K562 (cell line): ENCODE measurements around the gene HACD1. TPM values are rescaled to one million over a fixed set of nuclear protein-coding genes. Genes with fewer than 3 reads are reported as not detected.

Experiments
- CBX2 ChIP-seq: fragments of 200-600 bp; sonication (generic); IDR thresholded peaks from one replicate; pipeline ENCODE4 v1.6.1; 2012; ENCODE audit warnings: mild to moderate bottlenecking, low read length, inconsistent platforms; ENCODE audit not compliant: insufficient read depth, poor library complexity, severe bottlenecking
- CBX5 ChIP-seq: IDR thresholded peaks from 2 replicates; pipeline ENCODE4 v1.6.1; 2014; ENCODE audit warnings: low read depth, borderline replicate concordance
- EHMT2 ChIP-seq: fragments of 450-650 bp; IDR thresholded peaks from 2 replicates; pipeline ENCODE4 v1.6.1; 2018; ENCODE audit warnings: antibody characterized with exemption
- HLTF ChIP-seq: fragments of 450-650 bp; IDR thresholded peaks from 2 replicates; pipeline ENCODE4 v1.6.1; 2016
- HNRNPK ChIP-seq: fragments of 200-400 bp; formaldehyde crosslinking; IDR thresholded peaks from one replicate; pipeline ENCODE4 v1.6.1; 2018; ENCODE audit warnings: mild to moderate bottlenecking, low read depth, low read length; ENCODE audit not compliant: poor library complexity, severe bottlenecking
- LCOR ChIP-seq: sonication (generic); formaldehyde crosslinking; IDR thresholded peaks from 2 replicates; pipeline ENCODE4 v1.8.0; 2022; ENCODE audit warnings: mild to moderate bottlenecking, missing genetic modification reagents
- MAFK ChIP-seq: IDR thresholded peaks from 2 replicates; pipeline ENCODE4 v1.6.1; 2011; ENCODE audit warnings: low read length, improper control_type of control experiment
- MEF2D ChIP-seq: conservative IDR thresholded peaks from 2 replicates; pipeline ENCODE4 v1.6.1; 2016; ENCODE audit warnings: low read depth, missing genetic modification characterization, missing compliant biosample characterization
- NBN ChIP-seq: fragments of 450-650 bp; IDR thresholded peaks from 2 replicates; pipeline ENCODE4 v1.6.1; 2016; ENCODE audit warnings: low read depth, mild to moderate bottlenecking
- NCOA1 ChIP-seq: fragments of 450-650 bp; IDR thresholded peaks from 2 replicates; pipeline ENCODE4 v1.6.1; 2016; ENCODE audit warnings: low read depth
- POLR2AphosphoS5 ChIP-seq: IDR thresholded peaks from 2 replicates; pipeline ENCODE4 v1.6.1; 2011; ENCODE audit warnings: mild to moderate bottlenecking, low read depth, low read length, moderate library complexity; ENCODE audit not compliant: control insufficient read depth, insufficient read depth
- POLR2H ChIP-seq: IDR thresholded peaks from 2 replicates; pipeline ENCODE4 v1.6.1; 2016; ENCODE audit warnings: missing genetic modification characterization, low read depth, mild to moderate bottlenecking, control low read depth, missing compliant biosample characterization, moderate library complexity
- POLR3A ChIP-seq: IDR thresholded peaks from 2 replicates; pipeline ENCODE4 v1.6.1; 2011; ENCODE audit warnings: borderline replicate concordance, mild to moderate bottlenecking, moderate library complexity; ENCODE audit not compliant: insufficient read length, insufficient read depth; ENCODE audit errors: extremely low read depth
- ZBTB8A ChIP-seq: fragments of 450-650 bp; IDR thresholded peaks from 2 replicates; pipeline ENCODE4 v1.6.1; 2018; ENCODE audit warnings: mild to moderate bottlenecking, moderate library complexity; ENCODE audit not compliant: partially characterized antibody
- ZC3H8 ChIP-seq: fragments of 450-650 bp; IDR thresholded peaks from 2 replicates; pipeline ENCODE4 v1.6.1; 2017
- ZKSCAN8 ChIP-seq: fragments of 200-800 bp; sonication (Bioruptor generic); IDR thresholded peaks from 2 replicates; pipeline ENCODE4 v1.6.1; 2016; ENCODE audit warnings: missing genetic modification characterization, missing compliant biosample characterization
- ZNF212 ChIP-seq: fragments of 450-650 bp; formaldehyde crosslinking; IDR thresholded peaks from 2 replicates; pipeline ENCODE4 v1.4.0; 2020; ENCODE audit warnings: mild to moderate bottlenecking
- ZNF24 ChIP-seq: fragments of 450-650 bp; IDR thresholded peaks from 2 replicates; pipeline ENCODE4 v1.6.1; 2016
- ZNF316 ChIP-seq: fragments of 450-650 bp; IDR thresholded peaks from 2 replicates; pipeline ENCODE4 v1.6.1; 2016
- polyA plus RNA-seq, 8 experiments: library from polyadenylated mRNA; depleted of rRNA in 4 of 8; stranded (reverse) in 5 of 8; unstranded in 3 of 8; fragments of >200 nt; fragmentation: Nextera tagmentation in 2 of 8; fragmentation: Illumina TruSeq in 1 of 8; extraction: Ambion mirVana in 2 of 8; extraction: Trizol in 1 of 8; gene quantifications; 2 replicates each; pipeline versions ENCODE4 v1.2.1 to v1.2.3, GENCODE V29; 2011 to 2014; ENCODE audit warnings: inconsistent platforms in 1 of 8, missing spikeins in 1 of 8
- total RNA-seq, 7 experiments: library from RNA; depleted of rRNA in 6 of 7; stranded (reverse); fragments of >200 nt in 6 of 7; fragmentation: Illumina TruSeq in 2 of 7; extraction: Trizol in 2 of 7; gene quantifications; 2 replicates each; pipeline versions ENCODE4 v1.2.1 to v1.2.3, GENCODE V29; 2011 to 2021; ENCODE audit warnings: low replicate concordance in 1 of 7
- TF ChIP-seq, protein P1 (sequence below): fragments of 200-800 bp; sonication (Bioruptor generic); IDR thresholded peaks from 2 replicates; pipeline ENCODE4 v1.6.1; 2017; ENCODE audit warnings: missing genetic modification characterization, missing compliant biosample characterization
- TF ChIP-seq, protein P2 (sequence below): IDR thresholded peaks from 2 replicates; pipeline ENCODE4 v1.6.1; 2012; ENCODE audit warnings: low read depth, low read length, improper control_type of control experiment, borderline replicate concordance
- TF ChIP-seq, protein P3 (sequence below), 2 experiments: fragments of 150-350 bp in 1 of 2; IDR thresholded peaks; 2 replicates each; pipeline ENCODE4 v1.6.1; 2012 to 2016; ENCODE audit warnings: low read depth in 2 of 2, low read length in 2 of 2, mild to moderate bottlenecking in 1 of 2, moderate library complexity in 1 of 2

The HACD1 gene
- total and polyA plus RNA-seq, 9 of the 15 experiments (the other 6 are each of a cell fraction or from before 2014, with no cell fraction given): 0.99 to 4.5 (median 2.4) TPM

DNA sequence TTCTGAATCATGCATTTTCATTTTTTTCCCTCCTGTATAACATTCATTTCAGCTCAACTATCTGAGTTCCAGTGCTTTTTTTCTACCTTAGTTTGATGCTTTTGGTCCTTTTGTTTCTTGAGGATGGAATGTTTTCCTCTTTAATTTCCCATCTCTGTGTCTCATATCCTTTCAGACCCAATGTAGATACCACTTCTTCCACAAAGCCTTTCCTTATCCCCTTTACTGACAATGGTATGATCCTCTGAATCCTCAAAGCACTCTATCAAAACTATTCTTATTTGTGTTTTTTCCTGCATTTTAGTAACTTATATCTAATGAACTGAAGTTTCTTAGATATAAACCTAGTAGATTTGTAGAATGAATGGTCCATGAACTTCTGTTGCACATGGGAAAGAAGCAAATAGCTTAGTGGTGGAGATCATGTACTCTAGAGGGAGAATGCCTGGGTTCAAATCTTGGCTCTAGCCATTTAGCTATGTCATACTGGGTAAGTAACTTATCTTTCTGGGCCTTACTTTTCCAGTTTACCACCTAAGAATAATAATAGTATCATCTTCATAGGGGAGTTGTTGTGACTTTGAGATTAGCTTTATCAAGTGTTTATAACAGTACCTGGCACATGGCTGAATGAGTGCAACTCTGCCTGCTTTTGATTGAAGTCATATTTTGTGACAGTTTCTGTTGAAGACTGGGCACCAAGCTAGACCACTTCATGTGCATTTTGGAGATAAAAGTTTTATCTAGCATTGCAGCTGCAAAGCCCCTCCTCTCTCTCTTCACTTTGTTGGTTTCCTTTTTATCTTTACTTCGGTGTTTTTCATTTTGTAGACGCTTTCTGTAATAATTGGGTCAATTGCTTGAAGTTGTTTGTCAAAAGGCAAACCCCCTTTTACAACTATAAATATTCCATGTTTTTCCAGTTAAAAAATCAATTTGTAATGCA, 45.3 kb upstream of the HACD1 start (continued):
- TF ChIP-seq LCOR (CRISPR knock-in tag): peak; percentile 34; the same call in 1 of the 2 replicates
- peak; percentile 91 for TF ChIP-seq ZNF24
- TF ChIP-seq, protein P1, sequence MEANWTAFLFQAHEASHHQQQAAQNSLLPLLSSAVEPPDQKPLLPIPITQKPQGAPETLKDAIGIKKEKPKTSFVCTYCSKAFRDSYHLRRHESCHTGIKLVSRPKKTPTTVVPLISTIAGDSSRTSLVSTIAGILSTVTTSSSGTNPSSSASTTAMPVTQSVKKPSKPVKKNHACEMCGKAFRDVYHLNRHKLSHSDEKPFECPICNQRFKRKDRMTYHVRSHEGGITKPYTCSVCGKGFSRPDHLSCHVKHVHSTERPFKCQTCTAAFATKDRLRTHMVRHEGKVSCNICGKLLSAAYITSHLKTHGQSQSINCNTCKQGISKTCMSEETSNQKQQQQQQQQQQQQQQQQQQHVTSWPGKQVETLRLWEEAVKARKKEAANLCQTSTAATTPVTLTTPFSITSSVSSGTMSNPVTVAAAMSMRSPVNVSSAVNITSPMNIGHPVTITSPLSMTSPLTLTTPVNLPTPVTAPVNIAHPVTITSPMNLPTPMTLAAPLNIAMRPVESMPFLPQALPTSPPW (CRISPR knock-in tag): peak; percentile 97
- no peak for TF ChIP-seq CBX2
- peak; percentile 43; the same call in 1 of the 2 replicates for TF ChIP-seq MAFK
- TF ChIP-seq ZKSCAN8 (CRISPR knock-in tag): peak; percentile 88
- no peak for TF ChIP-seq CBX5
- TF ChIP-seq ZC3H8: peak; percentile 88; the same call in 1 of the 2 replicates
- TF ChIP-seq, protein P2, sequence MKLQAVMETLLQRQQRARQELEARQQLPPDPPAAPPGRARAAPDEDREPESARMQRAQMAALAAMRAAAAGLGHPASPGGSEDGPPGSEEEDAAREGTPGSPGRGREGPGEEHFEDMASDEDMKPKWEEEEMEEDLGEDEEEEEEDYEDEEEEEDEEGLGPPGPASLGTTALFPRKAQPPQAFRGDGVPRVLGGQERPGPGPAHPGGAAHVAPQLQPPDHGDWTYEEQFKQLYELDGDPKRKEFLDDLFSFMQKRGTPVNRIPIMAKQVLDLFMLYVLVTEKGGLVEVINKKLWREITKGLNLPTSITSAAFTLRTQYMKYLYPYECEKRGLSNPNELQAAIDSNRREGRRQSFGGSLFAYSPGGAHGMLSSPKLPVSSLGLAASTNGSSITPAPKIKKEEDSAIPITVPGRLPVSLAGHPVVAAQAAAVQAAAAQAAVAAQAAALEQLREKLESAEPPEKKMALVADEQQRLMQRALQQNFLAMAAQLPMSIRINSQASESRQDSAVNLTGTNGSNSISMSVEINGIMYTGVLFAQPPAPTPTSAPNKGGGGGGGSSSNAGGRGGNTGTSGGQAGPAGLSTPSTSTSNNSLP: peak; percentile 98
- peak; percentile 94 for TF ChIP-seq NCOA1
- TF ChIP-seq HLTF: peak; percentile 51
- TF ChIP-seq POLR3A: peak; percentile 46
- peak; percentile 36; the same call in 1 of the 2 replicates for TF ChIP-seq POLR2H (tag)
- peak; percentile 74 for TF ChIP-seq EHMT2
- TF ChIP-seq HNRNPK: no peak
- TF ChIP-seq ZBTB8A: no peak
- TF ChIP-seq POLR2AphosphoS5: peak; percentile 98
- peak; percentile 94; the same call in 1 of the 2 replicates for TF ChIP-seq NBN
- peak; percentile 72 for TF ChIP-seq ZNF316
- peak; percentile 93 for TF ChIP-seq MEF2D
- TF ChIP-seq, protein P3, sequence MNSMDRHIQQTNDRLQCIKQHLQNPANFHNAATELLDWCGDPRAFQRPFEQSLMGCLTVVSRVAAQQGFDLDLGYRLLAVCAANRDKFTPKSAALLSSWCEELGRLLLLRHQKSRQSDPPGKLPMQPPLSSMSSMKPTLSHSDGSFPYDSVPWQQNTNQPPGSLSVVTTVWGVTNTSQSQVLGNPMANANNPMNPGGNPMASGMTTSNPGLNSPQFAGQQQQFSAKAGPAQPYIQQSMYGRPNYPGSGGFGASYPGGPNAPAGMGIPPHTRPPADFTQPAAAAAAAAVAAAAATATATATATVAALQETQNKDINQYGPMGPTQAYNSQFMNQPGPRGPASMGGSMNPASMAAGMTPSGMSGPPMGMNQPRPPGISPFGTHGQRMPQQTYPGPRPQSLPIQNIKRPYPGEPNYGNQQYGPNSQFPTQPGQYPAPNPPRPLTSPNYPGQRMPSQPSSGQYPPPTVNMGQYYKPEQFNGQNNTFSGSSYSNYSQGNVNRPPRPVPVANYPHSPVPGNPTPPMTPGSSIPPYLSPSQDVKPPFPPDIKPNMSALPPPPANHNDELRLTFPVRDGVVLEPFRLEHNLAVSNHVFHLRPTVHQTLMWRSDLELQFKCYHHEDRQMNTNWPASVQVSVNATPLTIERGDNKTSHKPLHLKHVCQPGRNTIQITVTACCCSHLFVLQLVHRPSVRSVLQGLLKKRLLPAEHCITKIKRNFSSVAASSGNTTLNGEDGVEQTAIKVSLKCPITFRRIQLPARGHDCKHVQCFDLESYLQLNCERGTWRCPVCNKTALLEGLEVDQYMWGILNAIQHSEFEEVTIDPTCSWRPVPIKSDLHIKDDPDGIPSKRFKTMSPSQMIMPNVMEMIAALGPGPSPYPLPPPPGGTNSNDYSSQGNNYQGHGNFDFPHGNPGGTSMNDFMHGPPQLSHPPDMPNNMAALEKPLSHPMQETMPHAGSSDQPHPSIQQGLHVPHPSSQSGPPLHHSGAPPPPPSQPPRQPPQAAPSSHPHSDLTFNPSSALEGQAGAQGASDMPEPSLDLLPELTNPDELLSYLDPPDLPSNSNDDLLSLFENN (IDR thresholded peaks at IDR 0.05; ENCODE audit: low read depth in 2 of 2, low read length in 2 of 2): peak in 1 of 2 experiments; percentile 96; a peak in 2 of 4 replicates
- no peak for TF ChIP-seq ZNF212 (CRISPR knock-in tag)
